GM23338 (cell line): ENCODE data around the gene NDUFA6. TPM values are rescaled to one million over a fixed set of nuclear protein-coding genes. Genes with fewer than 3 reads are reported as not detected.
"Not testable (repeated sequence)": the region's sequence is repeated elsewhere in the genome, so short reads cannot be mapped to it uniquely, and the experiment has no call there.

Source experiments
- ATAC-seq: fragments of 200-7000 bp; cut with Tn5 transposase; 3 replicates; pipeline ENCODE4 v1.9.1; 2020
- DNase-seq: peaks from one replicate; pipeline ENCODE4 v3.0.0-alpha.2; 2015; ENCODE audit warnings: low spot score
- H2AFZ ChIP-seq: fragments of 200-600 bp; sonication (generic); 2 replicates; pipeline ENCODE4 v1.8.0; 2016; ENCODE audit warnings: antibody characterized with exemption, mild to moderate bottlenecking, moderate library complexity
- H3F3A ChIP-seq: fragments of 200-600 bp; sonication (generic); replicated peaks from 2 replicates; pipeline ENCODE4 v1.8.0; 2017; ENCODE audit warnings: antibody characterized with exemption, mixed run types, low read depth
- H3K27ac ChIP-seq: fragments of 200-600 bp; sonication (generic); 2 replicates; pipeline ENCODE4 v1.6.1; 2016; ENCODE audit warnings: low read depth
- H3K27me3 ChIP-seq: fragments of 200-600 bp; sonication (generic); 2 replicates; pipeline ENCODE4 v1.8.0; 2016; ENCODE audit warnings: mild to moderate bottlenecking, mixed run types, moderate library complexity; ENCODE audit not compliant: insufficient read depth
- H3K36me3 ChIP-seq: fragments of 200-600 bp; sonication (generic); 2 replicates; pipeline ENCODE4 v1.8.0; 2016; ENCODE audit warnings: mild to moderate bottlenecking; ENCODE audit not compliant: insufficient read depth
- H3K4me1 ChIP-seq: fragments of 200-600 bp; sonication (generic); 2 replicates; pipeline ENCODE4 v1.8.0; 2016; ENCODE audit warnings: mild to moderate bottlenecking, moderate library complexity; ENCODE audit not compliant: insufficient read depth
- H3K4me2 ChIP-seq: fragments of 200-600 bp; sonication (generic); 2 replicates; pipeline ENCODE4 v1.7.1; 2017; ENCODE audit warnings: mixed run types
- H3K4me3 ChIP-seq: fragments of 200-600 bp; sonication (generic); 2 replicates; pipeline ENCODE4 v1.6.1; 2016; ENCODE audit warnings: mixed run types
- H3K79me2 ChIP-seq: fragments of 200-600 bp; sonication (generic); replicated peaks from 2 replicates; pipeline ENCODE4 v1.8.0; 2017; ENCODE audit warnings: mild to moderate bottlenecking; ENCODE audit not compliant: insufficient read depth
- H3K9me2 ChIP-seq: fragments of 200-600 bp; sonication (generic); 2 replicates; pipeline ENCODE4 v1.8.0; 2017; ENCODE audit not compliant: insufficient read depth
- H4K20me1 ChIP-seq: fragments of 200-600 bp; sonication (generic); replicated peaks from 2 replicates; pipeline ENCODE4 v1.8.0; 2017; ENCODE audit warnings: mild to moderate bottlenecking; ENCODE audit not compliant: insufficient read depth
- H3K27ac Mint-ChIP-seq: 2 replicates; pipeline ENCODE4 v1.8.0; 2020; ENCODE audit warnings: inconsistent platforms, mild to moderate bottlenecking, moderate library complexity, mixed read lengths
- H3K27me3 Mint-ChIP-seq: 3 replicates; pipeline ENCODE4 v1.8.0; 2022; ENCODE audit warnings: low read depth, mild to moderate bottlenecking, moderate library complexity, mixed read lengths, inconsistent platforms; ENCODE audit not compliant: insufficient read depth, poor library complexity
- H3K36me3 Mint-ChIP-seq: 3 replicates; pipeline ENCODE4 v1.8.0; 2021; ENCODE audit warnings: low read depth, mild to moderate bottlenecking, inconsistent platforms, moderate library complexity, mixed read lengths
- H3K4me1 Mint-ChIP-seq: 3 replicates; pipeline ENCODE4 v1.8.0; 2020; ENCODE audit warnings: mild to moderate bottlenecking, inconsistent platforms, mixed read lengths
- H3K4me3 Mint-ChIP-seq: 3 replicates; pipeline ENCODE4 v1.8.0; 2021; ENCODE audit warnings: moderate library complexity, mild to moderate bottlenecking, inconsistent platforms, mixed read lengths
- H3K9me3 Mint-ChIP-seq: 3 replicates; pipeline ENCODE4 v1.8.0; 2020; ENCODE audit warnings: moderate library complexity, mild to moderate bottlenecking, inconsistent platforms, mixed read lengths
- CTCF ChIP-seq, 2 experiments: fragments of 200-600 bp in 1 of 2; sonication (generic) in 1 of 2; conservative IDR thresholded peaks; 2 replicates each; pipeline versions ENCODE4 v1.5.1 to v1.6.1; 2016 to 2017; ENCODE audit warnings: antibody characterized with exemption in 2 of 2, low read depth in 2 of 2, mild to moderate bottlenecking in 2 of 2, moderate library complexity in 1 of 2
- REST ChIP-seq: IDR thresholded peaks from one replicate; pipeline ENCODE4 v1.6.1; 2018; ENCODE audit warnings: antibody characterized with exemption; ENCODE audit not compliant: unreplicated experiment
- STAT1 ChIP-seq: IDR thresholded peaks from one replicate; pipeline ENCODE4 v1.6.1; 2016; ENCODE audit warnings: antibody characterized with exemption; ENCODE audit not compliant: unreplicated experiment
- polyA plus RNA-seq: library from polyadenylated mRNA; unstranded; fragments of >200 nt; fragmentation: Nextera tagmentation; extraction: Ambion mirVana; gene quantifications from 2 replicates; pipeline ENCODE4 v1.2.1, GENCODE V29; 2016
- total RNA-seq: library from RNA; depleted of rRNA; stranded (reverse); fragments of >200 nt; shearing (Covaris generic); gene quantifications from 2 replicates; pipeline ENCODE4 v1.2.3, GENCODE V29; 2014

The NDUFA6 gene
- total and polyA plus RNA-seq, 2 experiments from 2014 or later: 69.8 to 433 TPM

GRCh38 chr22:42112793-42113192 is 22.2 kb upstream of the NDUFA6 start:
- H3K27ac Mint-ChIP-seq, H3K4me2 ChIP-seq: not testable (repeated sequence)
- DNase-seq: peak; percentile 54

GRCh38 chr22:42111798-42112197 is 21.2 kb upstream of the NDUFA6 start:
- Histone ChIP-seq H2AFZ (no peak overlapping the region), H3K36me3 (peaks cover 3% of the 10 kb centered on the region; the same call in 1 of the 2 replicates), H3K27ac (no peak overlapping the region), H3F3A (no peaks in the 10 kb centered on the region), H3K79me2 (no peaks in the 10 kb centered on the region), H3K4me1 (no peaks in the 10 kb centered on the region), H3K9me2 (no peaks in the 10 kb centered on the region), H3K27me3 (peaks cover 12% of the 10 kb centered on the region; the same call in 1 of the 2 replicates), H3K4me2 (no peak overlapping the region), H4K20me1 (no peaks in the 10 kb centered on the region), H3K4me3 (no peak overlapping the region)
- no peak overlapping the region for H3K27ac Mint-ChIP-seq
- H3K27me3 Mint-ChIP-seq: peaks cover 11% of the 10 kb centered on the region
- peaks cover 36% of the 10 kb centered on the region for H3K9me3 Mint-ChIP-seq
- ATAC-seq (no peak; the same call in 2 of the 3 replicates), DNase-seq (peak; percentile 59)
- TF ChIP-seq REST: no peak
- TF ChIP-seq STAT1: no peak
- TF ChIP-seq CTCF (conservative IDR thresholded peaks at IDR 0.05; ENCODE audit: low read depth in 2 of 2): peak; percentile 47 to 52
- H3K36me3 Mint-ChIP-seq: peaks cover 23% of the 10 kb centered on the region; the same call in 2 of the 3 replicates
- H3K4me3 Mint-ChIP-seq: no peak overlapping the region
- no peaks in the 10 kb centered on the region; the same call in 2 of the 3 replicates for H3K4me1 Mint-ChIP-seq

More at GRCh38 chr22:42112793-42113192, 22.2 kb upstream of the NDUFA6 start:
- H3K4me3 Mint-ChIP-seq, H3K79me2 ChIP-seq, H3K4me3 ChIP-seq, H3K36me3 ChIP-seq, H3K4me1 ChIP-seq, H3K9me2 ChIP-seq, H4K20me1 ChIP-seq, H3K4me1 Mint-ChIP-seq, H2AFZ ChIP-seq, H3K27ac ChIP-seq, ATAC-seq, H3F3A ChIP-seq: not testable (repeated sequence)
- peaks cover 11% of the 10 kb centered on the region; the same call in 1 of the 2 replicates for H3K27me3 ChIP-seq
- peaks cover 24% of the 10 kb centered on the region; the same call in 2 of the 3 replicates for H3K36me3 Mint-ChIP-seq
- TF ChIP-seq CTCF (conservative IDR thresholded peaks at IDR 0.05; ENCODE audit: low read depth in 2 of 2): peak; percentile 33 to 71; a peak in 3 of 4 replicates
- peaks cover 37% of the 10 kb centered on the region for H3K9me3 Mint-ChIP-seq
- H3K27me3 Mint-ChIP-seq: peaks cover 11% of the 10 kb centered on the region
